GM23338 (cell line): Measurements from ENCODE around the gene STAT3. TPM values are rescaled to one million over a fixed set of nuclear protein-coding genes. Genes with fewer than 3 reads are reported as not detected.
A peak's percentile ranks its signal among the peaks of the same experiment; 100 is the strongest.
"Not testable (repeated sequence)": the region's sequence is repeated elsewhere in the genome, so short reads cannot be mapped to it uniquely, and the experiment has no call there.

Experiments used
- ATAC-seq: fragments of 200-7000 bp; cut with Tn5 transposase; 3 replicates; pipeline ENCODE4 v1.9.1; 2020
- DNase-seq: peaks from one replicate; pipeline ENCODE4 v3.0.0-alpha.2; 2015; ENCODE audit warnings: low spot score
- H2AFZ ChIP-seq: fragments of 200-600 bp; sonication (generic); 2 replicates; pipeline ENCODE4 v1.8.0; 2016; ENCODE audit warnings: antibody characterized with exemption, mild to moderate bottlenecking, moderate library complexity
- H3F3A ChIP-seq: fragments of 200-600 bp; sonication (generic); replicated peaks from 2 replicates; pipeline ENCODE4 v1.8.0; 2017; ENCODE audit warnings: antibody characterized with exemption, mixed run types, low read depth
- H3K27ac ChIP-seq: fragments of 200-600 bp; sonication (generic); 2 replicates; pipeline ENCODE4 v1.6.1; 2016; ENCODE audit warnings: low read depth
- H3K27me3 ChIP-seq: fragments of 200-600 bp; sonication (generic); 2 replicates; pipeline ENCODE4 v1.8.0; 2016; ENCODE audit warnings: mild to moderate bottlenecking, mixed run types, moderate library complexity; ENCODE audit not compliant: insufficient read depth
- H3K36me3 ChIP-seq: fragments of 200-600 bp; sonication (generic); 2 replicates; pipeline ENCODE4 v1.8.0; 2016; ENCODE audit warnings: mild to moderate bottlenecking; ENCODE audit not compliant: insufficient read depth
- H3K4me1 ChIP-seq: fragments of 200-600 bp; sonication (generic); 2 replicates; pipeline ENCODE4 v1.8.0; 2016; ENCODE audit warnings: mild to moderate bottlenecking, moderate library complexity; ENCODE audit not compliant: insufficient read depth
- H3K4me2 ChIP-seq: fragments of 200-600 bp; sonication (generic); 2 replicates; pipeline ENCODE4 v1.7.1; 2017; ENCODE audit warnings: mixed run types
- H3K4me3 ChIP-seq: fragments of 200-600 bp; sonication (generic); 2 replicates; pipeline ENCODE4 v1.6.1; 2016; ENCODE audit warnings: mixed run types
- H3K79me2 ChIP-seq: fragments of 200-600 bp; sonication (generic); replicated peaks from 2 replicates; pipeline ENCODE4 v1.8.0; 2017; ENCODE audit warnings: mild to moderate bottlenecking; ENCODE audit not compliant: insufficient read depth
- H3K9me2 ChIP-seq: fragments of 200-600 bp; sonication (generic); 2 replicates; pipeline ENCODE4 v1.8.0; 2017; ENCODE audit not compliant: insufficient read depth
- H4K20me1 ChIP-seq: fragments of 200-600 bp; sonication (generic); replicated peaks from 2 replicates; pipeline ENCODE4 v1.8.0; 2017; ENCODE audit warnings: mild to moderate bottlenecking; ENCODE audit not compliant: insufficient read depth
- H3K27ac Mint-ChIP-seq: 2 replicates; pipeline ENCODE4 v1.8.0; 2020; ENCODE audit warnings: inconsistent platforms, mild to moderate bottlenecking, moderate library complexity, mixed read lengths
- H3K27me3 Mint-ChIP-seq: 3 replicates; pipeline ENCODE4 v1.8.0; 2022; ENCODE audit warnings: low read depth, mild to moderate bottlenecking, moderate library complexity, mixed read lengths, inconsistent platforms; ENCODE audit not compliant: insufficient read depth, poor library complexity
- H3K36me3 Mint-ChIP-seq: 3 replicates; pipeline ENCODE4 v1.8.0; 2021; ENCODE audit warnings: low read depth, mild to moderate bottlenecking, inconsistent platforms, moderate library complexity, mixed read lengths
- H3K4me1 Mint-ChIP-seq: 3 replicates; pipeline ENCODE4 v1.8.0; 2020; ENCODE audit warnings: mild to moderate bottlenecking, inconsistent platforms, mixed read lengths
- H3K4me3 Mint-ChIP-seq: 3 replicates; pipeline ENCODE4 v1.8.0; 2021; ENCODE audit warnings: moderate library complexity, mild to moderate bottlenecking, inconsistent platforms, mixed read lengths
- H3K9me3 Mint-ChIP-seq: 3 replicates; pipeline ENCODE4 v1.8.0; 2020; ENCODE audit warnings: moderate library complexity, mild to moderate bottlenecking, inconsistent platforms, mixed read lengths
- CREB1 ChIP-seq: fragments of 250-450 bp; sonication (Bioruptor Pico); IDR thresholded peaks from 2 replicates; pipeline ENCODE4 v1.5.0; 2020; ENCODE audit warnings: low read depth, mild to moderate bottlenecking, moderate library complexity
- EZH2phosphoT487 ChIP-seq: fragments of 200-600 bp; sonication (generic); IDR thresholded peaks from one replicate; pipeline ENCODE4 v1.8.1; 2018; ENCODE audit warnings: antibody characterized with exemption; ENCODE audit not compliant: unreplicated experiment
- POLR2AphosphoS5 ChIP-seq: IDR thresholded peaks from 2 replicates; pipeline ENCODE4 v1.6.1; 2016; ENCODE audit warnings: antibody characterized with exemption, low read depth
- ZNF114 ChIP-seq: fragments of 250-450 bp; sonication (Bioruptor Pico); IDR thresholded peaks from 2 replicates; pipeline ENCODE4 v1.5.0; 2020; ENCODE audit warnings: mild to moderate bottlenecking, moderate library complexity
- polyA plus RNA-seq: library from polyadenylated mRNA; unstranded; fragments of >200 nt; fragmentation: Nextera tagmentation; extraction: Ambion mirVana; gene quantifications from 2 replicates; pipeline ENCODE4 v1.2.1, GENCODE V29; 2016
- total RNA-seq: library from RNA; depleted of rRNA; stranded (reverse); fragments of >200 nt; shearing (Covaris generic); gene quantifications from 2 replicates; pipeline ENCODE4 v1.2.3, GENCODE V29; 2014

STAT3 gene
- total and polyA plus RNA-seq, 2 experiments from 2014 or later, result 49.5 to 78.0 TPM

- H3K27ac Mint-ChIP-seq, H3K9me2 ChIP-seq, H3K4me3 ChIP-seq, H3K27ac ChIP-seq, H3K36me3 ChIP-seq, H3K9me3 Mint-ChIP-seq, H3K4me2 ChIP-seq, DNase-seq, H3K27me3 ChIP-seq, H3K27me3 Mint-ChIP-seq, H2AFZ ChIP-seq, ATAC-seq, H3K4me3 Mint-ChIP-seq: not testable (repeated sequence)
- Mint-ChIP-seq H3K4me1 (peaks cover 22% of the 10 kb centered on the region), H3K36me3 (peaks cover 36% of the 10 kb centered on the region)
- Histone ChIP-seq H3K4me1 (peaks cover 25% of the 10 kb centered on the region), H4K20me1 (peaks cover 43% of the 10 kb centered on the region), H3K79me2 (peaks cover 85% of the 10 kb centered on the region), H3F3A (peaks cover 16% of the 10 kb centered on the region)
Observed at GRCh38 chr17:42368797-42369561, 19.3 kb downstream of the STAT3 start.

DNA sequence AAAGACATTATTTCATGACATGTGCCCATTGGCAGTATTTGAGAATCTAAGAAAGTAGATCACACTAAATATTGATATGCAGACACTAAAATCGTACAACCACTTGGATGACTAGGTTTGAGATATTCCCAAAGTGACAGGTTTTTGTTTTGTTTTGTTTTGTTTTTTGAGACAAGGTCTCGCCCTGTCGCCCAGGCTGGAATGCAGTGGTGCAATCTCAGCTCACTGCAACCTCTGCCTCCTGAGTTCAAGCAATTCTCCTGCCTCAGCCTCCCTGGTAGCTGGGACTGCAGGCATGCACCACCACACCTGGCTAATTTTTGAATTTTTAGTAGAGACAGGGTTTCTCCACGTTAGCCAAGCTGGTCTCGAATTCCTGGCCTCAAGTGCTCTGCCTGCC, 19.9 kb downstream of the STAT3 start:
- H4K20me1 ChIP-seq, result peaks cover 49% of the 10 kb centered on the region
- not testable (repeated sequence) for DNase-seq, H2AFZ ChIP-seq, H3K9me2 ChIP-seq, H3K27me3 Mint-ChIP-seq, ATAC-seq, H3K4me2 ChIP-seq, H3K36me3 ChIP-seq, H3K27ac Mint-ChIP-seq, H3K4me3 ChIP-seq, H3K4me3 Mint-ChIP-seq, H3K27me3 ChIP-seq, H3K9me3 Mint-ChIP-seq, H3K27ac ChIP-seq
- peaks cover 25% of the 10 kb centered on the region for H3K4me1 ChIP-seq
- H3K36me3 Mint-ChIP-seq, result peaks cover 34% of the 10 kb centered on the region
- peaks cover 26% of the 10 kb centered on the region for H3K4me1 Mint-ChIP-seq
- peaks cover 83% of the 10 kb centered on the region for H3K79me2 ChIP-seq
- peaks cover 16% of the 10 kb centered on the region for H3F3A ChIP-seq

DNA sequence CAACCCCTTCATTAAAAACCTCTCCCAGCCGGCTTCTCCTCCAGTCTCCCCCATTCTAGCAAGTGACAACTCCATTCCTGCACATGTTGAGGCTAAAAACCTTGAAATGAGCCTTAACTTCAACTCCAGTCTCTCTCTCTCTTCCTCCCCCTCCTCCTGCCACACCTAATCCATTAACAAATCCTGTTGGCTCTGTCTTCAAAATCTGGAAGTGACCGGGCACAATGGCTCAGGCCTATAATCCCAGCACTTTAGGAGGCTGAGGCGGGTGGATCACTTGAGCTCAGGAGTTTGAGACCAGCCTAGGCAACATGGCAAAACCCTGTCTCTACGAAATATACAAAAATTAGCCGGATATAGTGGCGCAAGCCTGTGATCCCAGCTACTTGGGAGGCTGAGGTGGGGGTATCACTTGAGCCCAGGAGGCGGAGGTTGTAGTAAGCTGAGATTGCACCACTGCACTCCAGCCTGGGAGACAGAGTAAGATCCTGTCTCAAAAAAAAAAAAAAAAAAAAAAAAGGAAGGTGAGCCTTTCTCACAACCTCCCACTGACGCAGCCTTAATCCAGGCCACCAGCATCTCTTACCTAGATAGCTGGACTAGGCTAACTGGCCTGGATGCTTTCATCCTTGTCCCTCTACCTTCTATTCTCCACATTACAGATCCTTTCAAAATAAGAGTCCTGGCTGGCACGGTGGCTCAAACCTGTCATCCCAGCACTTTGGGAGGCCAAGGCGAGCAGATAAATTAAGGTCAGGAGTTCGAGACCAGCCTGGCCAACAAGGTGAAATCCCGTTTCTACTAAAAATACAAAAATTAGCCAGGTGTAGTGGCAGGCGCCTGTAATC, 21.8 kb downstream of the STAT3 start:
- ATAC-seq (peak; percentile 79), DNase-seq (peak; percentile 82)
- H3K4me2 ChIP-seq, H3K36me3 ChIP-seq, H3K9me3 Mint-ChIP-seq, H3K9me2 ChIP-seq, H2AFZ ChIP-seq, H3K27me3 Mint-ChIP-seq, H3K4me3 ChIP-seq, H3K27me3 ChIP-seq: not testable (repeated sequence)
- H4K20me1 ChIP-seq, result peaks cover 52% of the 10 kb centered on the region
- Mint-ChIP-seq H3K27ac (peak overlapping the region; percentile 19; the same call in 1 of the 2 replicates), H3K36me3 (peaks cover 22% of the 10 kb centered on the region), H3K4me1 (peaks cover 43% of the 10 kb centered on the region), H3K4me3 (peak overlapping the region; percentile 25; the same call in 1 of the 3 replicates)
- H3K27ac ChIP-seq, result peak overlapping the region; percentile 75
- peaks cover 83% of the 10 kb centered on the region for H3K79me2 ChIP-seq
- H3F3A ChIP-seq, result peaks cover 14% of the 10 kb centered on the region; the same call in 1 of the 2 replicates
- H3K4me1 ChIP-seq, result peaks cover 39% of the 10 kb centered on the region

DNA sequence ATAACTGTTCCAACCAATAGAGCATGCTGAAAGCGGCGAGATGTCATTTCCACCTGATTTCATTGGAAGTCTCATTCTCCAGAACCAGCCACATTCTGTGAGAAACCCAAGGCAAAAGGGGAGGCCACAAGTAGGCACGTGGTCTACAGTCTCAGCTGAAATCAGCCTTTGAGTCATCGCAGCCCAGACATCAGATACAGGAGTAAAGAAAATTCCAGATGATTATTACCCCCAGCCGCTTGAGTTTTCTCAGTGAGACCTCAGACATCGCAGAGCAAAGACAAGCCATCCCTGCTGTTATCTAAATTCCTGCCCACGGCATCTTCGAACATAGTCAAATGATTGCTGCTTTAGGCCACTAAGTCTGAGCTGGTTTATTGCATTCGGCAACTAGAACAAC, 23.1 kb downstream of the STAT3 start:
- H3K27me3 Mint-ChIP-seq, result peaks cover 6% of the 10 kb centered on the region
- TF ChIP-seq CREB1 (CRISPR knock-in tag), result no peak
- no peak for TF ChIP-seq ZNF114 (CRISPR knock-in tag)
- TF ChIP-seq POLR2AphosphoS5, result no peak
- no peak for TF ChIP-seq EZH2phosphoT487

More for the DNA sequence above, 23.1 kb downstream of the STAT3 start:
- Histone ChIP-seq H3K4me1 (peaks cover 47% of the 10 kb centered on the region), H3K4me3 (no peak overlapping the region), H3K79me2 (peaks cover 83% of the 10 kb centered on the region), H3K9me2 (no peaks in the 10 kb centered on the region), H2AFZ (no peak overlapping the region), H4K20me1 (peaks cover 55% of the 10 kb centered on the region), H3K4me2 (no peak overlapping the region), H3K36me3 (no peaks in the 10 kb centered on the region), H3K27me3 (no peaks in the 10 kb centered on the region), H3K27ac (no peak overlapping the region), H3F3A (peaks cover 8% of the 10 kb centered on the region; the same call in 1 of the 2 replicates)
- no peaks in the 10 kb centered on the region for H3K9me3 Mint-ChIP-seq
- ATAC-seq (no peak), DNase-seq (no peak)
- no peak overlapping the region for H3K27ac Mint-ChIP-seq
- no peak overlapping the region for H3K4me3 Mint-ChIP-seq
- H3K36me3 Mint-ChIP-seq, result peaks cover 11% of the 10 kb centered on the region; the same call in 1 of the 3 replicates
- H3K4me1 Mint-ChIP-seq, result peaks cover 49% of the 10 kb centered on the region
